IgD-negative memory B cell (primary cell): Measurements from ENCODE around the gene ABHD12B. TPM values are rescaled to one million over a fixed set of nuclear protein-coding genes. Genes with fewer than 3 reads are reported as not detected.
"Not testable (repeated sequence)": the region's sequence is repeated elsewhere in the genome, so short reads cannot be mapped to it uniquely, and the experiment has no call there.

ENCODE experiments used
- H3K27ac Mint-ChIP-seq, 3 donors: one replicate each; pipeline ENCODE4 v1.8.0; 2020 to 2022; ENCODE audit warnings: mild to moderate bottlenecking in 3 of 3, mixed read lengths in 3 of 3, moderate library complexity in 1 of 3
- H3K27me3 Mint-ChIP-seq: one replicate; pipeline ENCODE4 v1.8.0; 2021; ENCODE audit warnings: mixed read lengths
- H3K36me3 Mint-ChIP-seq: one replicate; pipeline ENCODE4 v1.8.0; 2020; ENCODE audit warnings: mild to moderate bottlenecking, mixed read lengths
- H3K4me1 Mint-ChIP-seq, 3 donors: one replicate each; pipeline ENCODE4 v1.8.0; 2020 to 2022; ENCODE audit warnings: mixed read lengths in 3 of 3, mild to moderate bottlenecking in 1 of 3
- H3K4me3 Mint-ChIP-seq, 4 donors: one replicate each; pipeline ENCODE4 v1.8.0; 2020 to 2022; ENCODE audit warnings: mild to moderate bottlenecking in 4 of 4, mixed read lengths in 4 of 4, moderate library complexity in 3 of 4
- H3K9me3 Mint-ChIP-seq, 3 donors: one replicate each; pipeline ENCODE4 v1.8.0; 2020 to 2021; ENCODE audit warnings: mixed read lengths in 3 of 3, mild to moderate bottlenecking in 1 of 3
- polyA plus RNA-seq: library from polyadenylated mRNA; unstranded; fragments of 300-500 nt; fragmentation: Illumina TruSeq; gene quantifications from one replicate; pipeline ENCODE4 v1.2.3, GENCODE V29; 2021

Gene ABHD12B
- polyA plus RNA-seq, 1 donor from 2014 or later: not detected

GRCh38 chr14:50897005-50897404, 25.2 kb downstream of the ABHD12B start:
- not testable (repeated sequence) for H3K36me3 Mint-ChIP-seq, H3K27me3 Mint-ChIP-seq, H3K27ac Mint-ChIP-seq, H3K4me3 Mint-ChIP-seq, H3K9me3 Mint-ChIP-seq
- peaks cover 3 to 12% (median 6%) of the 10 kb centered on the region in 3 donors for H3K4me1 Mint-ChIP-seq

- H3K9me3 Mint-ChIP-seq: no peaks in the 10 kb centered on the region
- peaks cover 1% of the 10 kb centered on the region for H3K36me3 Mint-ChIP-seq
- no peak overlapping the region for H3K27ac Mint-ChIP-seq
- no peak overlapping the region for H3K4me3 Mint-ChIP-seq
- peaks cover 3% of the 10 kb centered on the region for H3K27me3 Mint-ChIP-seq
- H3K4me1 Mint-ChIP-seq: peaks cover 3 to 12% (median 6%) of the 10 kb centered on the region in 3 donors
Measured at GRCh38 chr14:50897658-50898175, 25.9 kb downstream of the ABHD12B start.

GRCh38 chr14:50901361-50901760, 29.5 kb downstream of the ABHD12B start:
- Mint-ChIP-seq H3K4me1 (peaks cover 3 to 12% (median 6%) of the 10 kb centered on the region in 3 donors), H3K27ac (no peak overlapping the region)

GRCh38 chr14:50904719-50905118, 32.9 kb downstream of the ABHD12B start:
- no peaks in the 10 kb centered on the region for H3K36me3 Mint-ChIP-seq
- H3K4me3 Mint-ChIP-seq: no peak overlapping the region
- no peak overlapping the region for H3K27ac Mint-ChIP-seq
- no peaks in the 10 kb centered on the region for H3K27me3 Mint-ChIP-seq
- H3K4me1 Mint-ChIP-seq: peaks cover 3 to 12% (median 6%) of the 10 kb centered on the region in 3 donors
- peaks cover 0 to 13% (median 10%) of the 10 kb centered on the region in 3 donors for H3K9me3 Mint-ChIP-seq

More at GRCh38 chr14:50901361-50901760, 29.5 kb downstream of the ABHD12B start:
- Mint-ChIP-seq H3K27me3 (peaks cover 3% of the 10 kb centered on the region), H3K4me3 (no peak overlapping the region), H3K9me3 (peaks cover 0 to 13% (median 10%) of the 10 kb centered on the region in 3 donors), H3K36me3 (no peaks in the 10 kb centered on the region)

- no peak overlapping the region for H3K4me3 Mint-ChIP-seq
- no peak overlapping the region for H3K27ac Mint-ChIP-seq
- peaks cover 1 to 2% (median 1%) of the 10 kb centered on the region in 3 donors for H3K4me1 Mint-ChIP-seq
- H3K27me3 Mint-ChIP-seq: no peaks in the 10 kb centered on the region
- peaks cover 0 to 13% (median 10%) of the 10 kb centered on the region in 3 donors for H3K9me3 Mint-ChIP-seq
- H3K36me3 Mint-ChIP-seq: no peaks in the 10 kb centered on the region
Measured at GRCh38 chr14:50906326-50907065, 34.6 kb downstream of the ABHD12B start.

- Mint-ChIP-seq H3K36me3 (no peaks in the 10 kb centered on the region), H3K27me3 (peaks cover 6% of the 10 kb centered on the region), H3K27ac (no peak overlapping the region), H3K4me1 (no peaks in the 10 kb centered on the region), H3K9me3 (no peaks in the 10 kb centered on the region), H3K4me3 (no peak overlapping the region)
Measured at GRCh38 chr14:50910495-50911420, 38.9 kb downstream of the ABHD12B start.

- Mint-ChIP-seq H3K4me1 (no peaks in the 10 kb centered on the region), H3K27ac (no peak overlapping the region), H3K9me3 (no peaks in the 10 kb centered on the region), H3K27me3 (peaks cover 7% of the 10 kb centered on the region), H3K4me3 (no peak overlapping the region), H3K36me3 (peaks cover 1% of the 10 kb centered on the region)
Measured at GRCh38 chr14:50917449-50917848, 45.6 kb downstream of the ABHD12B start.

GRCh38 chr14:50919524-50919923, 47.7 kb downstream of the ABHD12B start:
- H3K9me3 Mint-ChIP-seq, H3K36me3 Mint-ChIP-seq, H3K27ac Mint-ChIP-seq, H3K27me3 Mint-ChIP-seq, H3K4me3 Mint-ChIP-seq, H3K4me1 Mint-ChIP-seq: not testable (repeated sequence)

GRCh38 chr14:50920482-50921230, 48.8 kb downstream of the ABHD12B start:
- H3K9me3 Mint-ChIP-seq: no peaks in the 10 kb centered on the region
- H3K27me3 Mint-ChIP-seq: peaks cover 2% of the 10 kb centered on the region
- no peak overlapping the region for H3K27ac Mint-ChIP-seq
- no peaks in the 10 kb centered on the region for H3K4me1 Mint-ChIP-seq
- H3K36me3 Mint-ChIP-seq: peaks cover 1% of the 10 kb centered on the region
- H3K4me3 Mint-ChIP-seq: no peak overlapping the region

GRCh38 chr14:50922803-50923202, 51.0 kb downstream of the ABHD12B start:
- no peaks in the 10 kb centered on the region for H3K4me1 Mint-ChIP-seq
- peaks cover 1% of the 10 kb centered on the region for H3K36me3 Mint-ChIP-seq
- no peaks in the 10 kb centered on the region for H3K9me3 Mint-ChIP-seq
- peaks cover under 1% of the 10 kb centered on the region for H3K27me3 Mint-ChIP-seq
- no peak overlapping the region for H3K27ac Mint-ChIP-seq
- no peak overlapping the region for H3K4me3 Mint-ChIP-seq

- no peaks in the 10 kb centered on the region for H3K4me1 Mint-ChIP-seq
Measured at GRCh38 chr14:50924236-50924635, 52.4 kb downstream of the ABHD12B start.

GRCh38 chr14:50924843-50925242, 53.0 kb downstream of the ABHD12B start:
- H3K9me3 Mint-ChIP-seq: no peaks in the 10 kb centered on the region
- H3K27ac Mint-ChIP-seq: no peak overlapping the region
- H3K36me3 Mint-ChIP-seq: peaks cover 1% of the 10 kb centered on the region
- no peaks in the 10 kb centered on the region for H3K27me3 Mint-ChIP-seq
- no peaks in the 10 kb centered on the region for H3K4me1 Mint-ChIP-seq
- H3K4me3 Mint-ChIP-seq: no peak overlapping the region

More at GRCh38 chr14:50924236-50924635, 52.4 kb downstream of the ABHD12B start:
- no peaks in the 10 kb centered on the region for H3K27me3 Mint-ChIP-seq
- H3K9me3 Mint-ChIP-seq: no peaks in the 10 kb centered on the region
- no peak overlapping the region for H3K27ac Mint-ChIP-seq
- no peak overlapping the region for H3K4me3 Mint-ChIP-seq
- H3K36me3 Mint-ChIP-seq: peaks cover 1% of the 10 kb centered on the region

GRCh38 chr14:50926851-50927386, 55.1 kb downstream of the ABHD12B start:
- Mint-ChIP-seq H3K4me3 (no peak overlapping the region), H3K9me3 (no peaks in the 10 kb centered on the region), H3K27me3 (peaks cover 3% of the 10 kb centered on the region), H3K36me3 (peaks cover 1% of the 10 kb centered on the region), H3K27ac (no peak overlapping the region), H3K4me1 (no peaks in the 10 kb centered on the region)

- H3K4me1 Mint-ChIP-seq: no peaks in the 10 kb centered on the region
- H3K27me3 Mint-ChIP-seq: peaks cover 3% of the 10 kb centered on the region
- no peak overlapping the region for H3K4me3 Mint-ChIP-seq
- no peak overlapping the region for H3K27ac Mint-ChIP-seq
- no peaks in the 10 kb centered on the region for H3K9me3 Mint-ChIP-seq
- H3K36me3 Mint-ChIP-seq: no peaks in the 10 kb centered on the region
Measured at GRCh38 chr14:50928002-50928635, 56.3 kb downstream of the ABHD12B start.
